Stimulated activated CD4-positive, alpha-beta T cell treated with anti-CD3 and anti-CD28 coated beads, TNF-alpha, amount 100 ng/mL, for 4 hours (primary cell): ENCODE data around the gene ZNF83.
"Not testable (repeated sequence)": the region's sequence is repeated elsewhere in the genome, so short reads cannot be mapped to it uniquely, and the experiment has no call there.

Experiments used
- DNase-seq, 3 experiments: peaks; one replicate each; pipeline ENCODE4 v3.0.0-alpha.2; 2020; ENCODE audit warnings: low read depth in 3 of 3

The ZNF83 gene

GRCh38 chr19:52569638-52569999 is 68.5 kb downstream of the ZNF83 start:
- not testable (repeated sequence) for DNase-seq

GRCh38 chr19:52567921-52568320 is 70.2 kb downstream of the ZNF83 start:
- no peak for DNase-seq

- no peak for DNase-seq
These were observed 71.6 kb downstream of the ZNF83 start for GRCh38 chr19:52566588-52566987.

GRCh38 chr19:52566121-52566520 is 72.0 kb downstream of the ZNF83 start:
- no peak for DNase-seq
